Measurements from ENCODE around the gene LIAS.
A peak's percentile ranks its signal among the peaks of the same experiment; 100 is the strongest.
"Not testable (repeated sequence)": the region's sequence is repeated elsewhere in the genome, so short reads cannot be mapped to it uniquely, and the experiment has no call there.

Gene LIAS

DNA sequence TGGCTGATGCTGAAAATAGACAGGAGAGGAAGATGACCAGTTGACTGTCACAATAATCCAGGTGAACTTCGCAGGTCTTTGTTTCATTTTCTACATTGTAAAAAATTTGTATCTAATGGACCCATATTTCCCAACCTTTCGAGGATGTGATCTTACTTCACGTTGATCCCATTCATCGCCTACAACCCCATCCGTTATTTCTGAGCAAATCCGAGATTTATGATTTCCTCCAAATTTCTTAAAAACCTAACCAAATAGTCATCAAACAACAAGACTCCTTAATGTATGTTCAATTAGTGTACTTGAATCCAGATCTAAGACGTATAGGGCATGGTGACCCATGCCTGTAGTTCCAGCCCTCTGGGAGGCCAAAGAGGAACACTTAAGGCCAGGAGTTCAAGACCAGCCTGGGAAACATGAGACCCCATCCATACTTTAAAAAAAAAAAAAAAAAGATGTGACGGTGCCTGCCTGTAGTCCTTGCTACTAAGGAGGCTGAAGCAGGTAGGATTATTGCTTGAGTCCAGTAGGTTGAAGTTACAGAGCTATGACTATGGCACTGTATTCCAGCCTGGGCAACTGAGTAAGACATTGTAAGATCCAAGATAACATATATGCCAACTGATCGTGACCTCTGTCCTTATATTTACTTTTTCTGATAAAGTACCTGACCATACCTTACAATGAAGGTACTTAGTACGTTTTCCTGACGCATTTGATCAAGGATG is 5.8 kb upstream of the LIAS start:
- DNase-seq (ENCODE audit: low read depth), result no peak

DNA sequence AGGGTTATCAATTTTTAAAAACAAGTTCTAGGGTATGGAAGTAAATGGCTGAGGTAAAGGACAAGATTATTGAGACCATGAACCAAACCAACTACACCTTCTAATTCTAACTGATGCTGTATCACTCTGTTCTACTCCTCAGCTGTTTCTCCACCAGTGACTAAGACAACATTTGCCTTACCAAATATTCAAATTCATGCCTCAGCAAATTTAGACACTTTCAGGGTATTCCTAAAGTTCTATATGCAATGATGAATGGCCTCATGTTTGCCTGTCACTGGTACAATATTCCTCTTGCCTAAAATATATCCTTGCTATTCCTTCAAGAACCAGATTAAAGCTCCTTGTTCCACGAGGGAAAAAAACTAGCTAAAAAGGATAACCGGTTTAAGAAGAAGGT is 5.1 kb upstream of the LIAS start:
- DNase-seq (ENCODE audit: low read depth), result no peak

DNA sequence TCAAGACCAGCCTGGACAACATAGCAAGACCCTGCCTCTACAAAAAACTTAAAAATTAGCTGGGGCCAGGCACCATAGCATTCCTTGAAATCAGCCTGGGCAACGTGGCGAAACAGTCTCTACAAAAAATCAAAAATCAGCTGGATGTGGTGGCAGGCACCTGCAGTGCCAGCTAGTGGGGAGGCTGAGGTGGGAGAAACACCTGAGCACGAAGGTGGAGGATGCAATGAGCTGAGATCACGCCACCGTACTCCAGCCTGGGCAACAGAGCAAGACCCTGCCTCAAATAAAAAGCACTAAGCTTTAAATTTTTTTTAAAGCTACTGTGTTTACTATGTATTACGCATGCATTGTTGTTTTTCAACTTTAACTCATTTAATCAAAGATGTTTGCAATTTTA is 3.4 kb upstream of the LIAS start:
- no peak for DNase-seq (ENCODE audit: low read depth)

DNA sequence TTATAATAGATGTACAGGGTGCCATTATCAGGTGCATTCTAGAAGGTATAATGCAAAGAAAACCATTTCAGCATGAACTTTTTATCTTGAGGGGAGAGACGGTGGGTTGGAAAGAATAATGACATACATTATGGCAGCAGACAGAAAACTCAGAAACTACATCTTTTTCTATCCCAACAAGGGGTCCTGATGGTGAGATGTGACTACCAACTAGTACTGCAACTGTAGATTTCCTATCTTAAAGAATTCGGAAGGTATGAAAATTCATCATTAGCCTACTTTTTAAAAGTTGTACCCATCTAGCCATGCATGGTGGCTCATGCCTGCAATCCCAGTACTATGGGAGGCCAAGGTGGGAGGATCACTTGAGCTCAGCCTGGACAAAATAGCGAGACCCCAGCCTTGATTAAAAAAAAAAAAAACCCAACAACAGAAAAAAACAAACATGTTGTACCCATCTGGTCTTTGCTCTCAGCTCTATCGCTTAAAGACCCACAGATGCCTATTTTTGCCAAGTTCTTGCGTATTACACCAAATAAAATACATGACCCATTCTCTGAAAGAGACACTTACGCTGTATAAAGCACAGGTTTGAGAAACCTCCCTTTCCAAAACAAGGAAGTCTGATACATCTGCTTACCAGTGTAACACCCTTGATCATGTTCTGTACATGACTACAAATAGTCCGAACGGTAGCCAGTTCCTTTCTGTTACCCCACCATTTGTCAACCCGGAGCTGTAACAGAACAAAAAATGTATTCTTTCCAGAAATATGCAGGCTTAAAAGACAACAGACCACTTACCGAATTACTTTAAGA is 1.7 kb upstream of the LIAS start:
- no peak for DNase-seq (ENCODE audit: low read depth)

DNA sequence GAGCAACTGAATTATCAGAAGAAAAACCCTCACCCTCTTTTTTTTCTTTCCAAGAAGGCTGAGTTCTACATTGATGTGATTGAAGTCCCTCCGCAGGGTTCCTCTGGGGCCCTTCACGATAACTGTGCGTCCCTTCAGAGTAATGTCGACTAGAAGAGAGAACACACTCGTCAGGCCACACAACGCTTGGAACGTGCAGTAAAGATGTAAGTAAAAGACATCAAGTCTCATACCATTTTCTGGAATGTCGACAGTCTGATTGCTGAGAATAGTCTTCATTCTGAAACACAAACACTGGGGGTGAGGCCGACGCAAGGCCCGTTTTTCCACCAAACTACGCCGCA is 723 bp upstream of the LIAS start:
- not testable (repeated sequence) for DNase-seq (ENCODE audit: low read depth)

DNA sequence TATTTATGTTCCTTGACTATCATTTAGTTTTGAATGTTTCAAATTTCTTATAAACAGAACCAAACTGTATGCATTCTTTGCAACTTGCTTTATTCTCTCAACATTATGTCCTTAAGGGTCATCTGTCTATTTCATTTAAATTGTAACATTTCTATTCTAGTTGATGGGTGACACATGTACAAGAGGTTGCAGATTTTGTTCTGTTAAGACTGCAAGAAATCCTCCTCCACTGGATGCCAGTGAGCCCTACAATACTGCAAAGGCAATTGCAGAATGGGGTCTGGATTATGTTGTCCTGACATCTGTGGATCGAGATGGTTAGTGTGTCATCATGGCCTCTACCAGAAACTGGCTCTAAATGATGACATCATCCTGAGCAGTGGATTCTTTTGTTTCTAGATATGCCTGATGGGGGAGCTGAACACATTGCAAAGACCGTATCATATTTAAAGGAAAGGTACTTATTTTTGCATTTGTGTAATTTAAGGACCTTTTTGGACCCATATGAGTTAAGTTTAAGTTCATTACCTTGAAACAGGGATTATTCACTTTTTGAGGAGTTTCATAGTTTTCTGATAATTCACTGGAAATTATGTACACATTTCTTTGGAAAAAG is 6.1 kb downstream of the LIAS start:
- DNase-seq (ENCODE audit: low read depth), result peak; percentile 92

DNA sequence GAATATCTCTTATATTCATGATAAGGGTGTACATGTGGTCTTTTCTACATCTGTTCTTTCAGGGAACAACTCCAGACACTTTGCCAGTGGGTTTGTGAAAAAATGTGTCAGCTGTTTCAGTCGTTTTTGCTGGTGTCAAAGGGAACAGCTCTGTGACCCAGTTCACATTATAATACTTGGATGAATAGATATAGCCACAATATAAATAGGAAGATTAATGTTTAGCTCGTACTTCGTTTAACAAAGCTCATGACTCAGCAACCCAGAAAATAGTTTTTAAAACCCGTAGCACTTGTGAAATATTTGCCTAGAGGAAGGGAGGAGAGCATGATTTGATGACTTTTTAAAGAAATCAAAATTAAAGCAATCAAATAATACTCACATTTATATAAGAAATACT is 7.9 kb downstream of the LIAS start:
- peak; percentile 60 for DNase-seq (ENCODE audit: low read depth)

DNA sequence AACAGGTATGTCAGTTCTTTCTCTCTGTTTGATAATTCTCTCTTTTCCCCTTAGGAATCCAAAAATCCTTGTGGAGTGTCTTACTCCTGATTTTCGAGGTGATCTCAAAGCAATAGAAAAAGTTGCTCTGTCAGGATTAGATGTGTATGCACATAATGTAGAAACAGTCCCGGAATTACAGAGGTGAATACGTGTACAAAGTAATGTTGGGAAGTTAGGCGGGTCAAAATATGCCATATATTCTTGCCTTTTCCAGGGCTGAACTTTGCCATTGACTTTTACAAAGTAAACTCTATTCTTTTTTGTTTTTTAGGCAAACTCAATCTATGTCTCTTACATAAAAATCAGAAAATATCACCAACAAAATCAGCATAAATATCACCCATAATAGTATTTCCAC is 8.6 kb downstream of the LIAS start:
- no peak for DNase-seq (ENCODE audit: low read depth)

DNA sequence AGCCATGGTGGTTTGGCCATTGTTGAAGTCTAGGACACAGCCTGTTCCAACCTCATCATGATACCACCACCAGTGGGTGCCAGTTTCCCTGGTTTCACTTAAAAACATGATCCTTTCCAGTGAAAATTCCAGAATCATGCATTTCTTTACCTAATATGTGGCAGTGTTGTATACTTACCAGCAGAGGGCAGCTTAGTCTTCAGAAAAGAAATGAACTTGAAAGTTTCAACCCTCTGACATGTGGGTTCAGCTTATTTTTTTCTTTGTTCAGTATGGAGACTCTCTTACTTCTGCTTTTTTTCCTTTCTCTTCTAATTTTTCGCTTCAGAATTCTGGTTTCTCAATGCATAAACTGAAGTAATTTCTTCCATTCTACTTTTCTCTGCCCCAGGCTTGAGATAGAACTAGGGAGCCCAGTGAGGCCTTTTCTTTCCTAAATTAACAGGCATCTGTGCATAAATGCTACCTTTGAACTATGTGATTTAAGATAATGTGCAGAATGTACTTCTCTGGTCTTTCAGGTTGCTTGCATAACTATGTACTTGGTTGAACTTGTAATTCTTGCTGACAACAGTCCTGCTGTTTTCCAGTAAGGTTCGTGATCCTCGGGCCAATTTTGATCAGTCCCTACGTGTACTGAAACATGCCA is 10.7 kb downstream of the LIAS start:
- peak; percentile 75 for DNase-seq (ENCODE audit: low read depth)

DNA sequence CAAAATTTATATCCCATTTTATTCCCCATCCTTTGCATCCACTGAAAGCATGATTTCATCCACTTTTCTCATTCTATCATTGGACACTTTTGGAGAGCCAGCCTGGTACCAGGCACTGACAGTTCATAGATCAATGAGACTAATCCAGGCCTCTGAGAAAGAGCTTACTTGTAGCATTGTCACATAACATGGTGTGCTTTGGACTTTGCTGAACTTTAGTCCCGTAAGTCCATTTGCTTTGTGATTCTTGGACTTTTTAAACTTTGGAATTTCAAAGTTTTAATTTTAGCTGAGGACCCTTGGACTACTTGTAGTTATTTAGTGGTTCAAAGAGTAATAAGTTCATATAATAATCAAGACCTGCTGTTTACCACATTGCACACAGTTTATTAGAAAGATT is 11.5 kb downstream of the LIAS start:
- no peak for DNase-seq (ENCODE audit: low read depth)

DNA sequence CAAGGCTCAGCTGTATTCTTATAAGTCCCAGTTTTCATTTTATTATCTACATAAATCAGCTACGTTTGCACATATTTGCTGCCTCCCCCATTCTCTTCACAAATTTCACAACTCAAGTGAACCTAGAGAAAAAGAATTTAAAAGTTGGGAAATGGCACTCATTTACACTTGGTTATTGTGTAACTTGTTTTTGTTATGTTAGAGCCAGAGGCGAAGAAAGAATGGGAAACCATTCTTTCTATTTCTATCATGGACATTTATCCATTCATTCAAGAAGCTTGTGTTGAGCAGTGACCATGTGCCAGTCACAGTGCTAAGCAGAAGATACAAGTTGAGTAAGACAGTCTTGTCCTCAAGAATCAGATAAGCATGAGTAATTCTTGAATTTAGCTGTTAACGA is 13.5 kb downstream of the LIAS start:
- peak; percentile 60 for DNase-seq (ENCODE audit: low read depth)

DNA sequence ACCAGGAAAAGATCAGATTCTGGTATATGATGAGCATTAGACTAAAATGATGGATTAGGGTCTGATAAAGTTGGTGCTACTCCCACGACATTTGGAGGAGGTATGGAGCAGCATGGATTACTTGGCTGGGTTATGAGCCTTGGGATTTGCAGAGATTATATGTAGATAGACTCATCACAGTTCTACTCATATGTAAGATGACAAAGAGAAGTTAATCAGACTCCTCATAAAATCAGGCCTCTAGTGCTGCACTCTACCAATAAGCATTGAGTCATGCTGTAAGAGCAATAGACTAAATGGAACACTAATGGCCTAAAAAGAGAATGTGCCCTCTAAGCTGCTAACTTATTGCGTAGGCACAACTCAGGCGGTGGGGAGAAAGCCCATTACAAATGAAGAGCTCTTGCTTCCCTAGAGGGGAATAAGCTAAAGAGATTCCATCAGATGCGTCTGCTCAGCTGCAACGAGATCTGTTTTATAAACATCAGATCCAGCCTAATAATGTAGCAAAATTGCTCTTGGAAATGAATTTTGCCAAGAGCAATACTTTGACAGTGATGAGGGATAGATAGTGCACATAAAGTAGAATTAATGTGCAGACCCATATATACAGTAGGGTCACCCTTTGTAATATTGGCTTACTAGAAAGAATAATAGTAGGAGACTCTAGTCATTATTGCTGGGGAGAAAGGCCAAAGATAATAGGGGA is 17.5 kb downstream of the LIAS start:
- DNase-seq (ENCODE audit: low read depth), result peak; percentile 5

DNA sequence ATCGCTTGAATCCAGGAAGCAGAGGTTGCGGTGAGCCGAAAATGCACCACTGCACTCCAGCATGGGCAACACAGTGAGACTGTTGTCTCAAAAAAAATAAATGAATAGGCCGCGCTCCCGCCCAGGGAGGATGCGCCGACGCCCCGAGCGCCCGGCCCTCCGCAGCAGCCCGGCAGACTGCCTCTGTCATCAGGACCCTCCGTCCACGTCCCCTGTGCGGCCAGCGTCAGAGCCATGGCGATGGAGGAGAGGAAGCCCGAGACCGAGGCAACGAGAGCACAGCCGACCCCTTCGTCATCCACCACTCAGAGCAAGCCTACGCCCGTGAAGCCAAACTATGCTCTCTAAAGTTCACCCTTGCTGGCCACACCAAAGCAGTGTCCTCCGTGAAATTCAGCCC is 21.4 kb downstream of the LIAS start:
- DNase-seq (ENCODE audit: low read depth), result no peak

DNA sequence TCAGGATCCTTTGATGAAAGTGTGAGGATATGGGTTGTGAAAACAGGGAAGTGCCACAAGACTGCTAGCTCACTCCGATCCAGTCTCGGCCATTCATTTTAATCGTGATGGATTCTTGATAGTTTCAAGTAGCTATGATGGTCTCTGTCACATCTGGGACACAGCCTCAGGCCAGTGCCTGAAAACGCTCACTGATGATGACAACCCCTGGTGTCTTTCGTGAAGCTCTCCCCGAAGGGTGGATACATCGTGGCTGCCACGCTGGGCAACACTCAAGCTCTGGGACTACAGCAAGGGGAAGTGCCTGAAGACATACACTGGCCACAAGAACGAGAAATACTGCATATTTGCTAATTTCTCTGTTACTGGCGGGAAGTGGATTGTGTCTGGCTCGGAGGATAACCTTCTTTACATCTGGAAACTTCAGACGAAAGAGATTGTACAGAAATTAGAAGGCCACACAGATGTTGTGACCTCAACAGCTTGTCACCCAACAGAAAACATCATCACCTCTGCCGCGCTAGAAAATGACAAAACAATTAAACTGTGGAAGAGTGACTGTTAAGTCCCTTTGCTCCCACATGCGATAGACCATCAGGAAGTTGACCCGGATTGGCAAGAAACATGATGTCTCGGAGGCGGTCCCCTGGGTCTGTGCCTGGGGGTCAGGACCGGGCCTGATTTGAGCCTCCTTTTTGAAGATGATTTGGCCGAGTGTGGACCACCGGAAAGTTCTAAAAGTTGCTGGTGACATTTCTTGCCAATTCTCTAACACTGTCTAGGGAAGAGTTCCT is 22.2 kb downstream of the LIAS start:
- DNase-seq (ENCODE audit: low read depth), result no peak

DNA sequence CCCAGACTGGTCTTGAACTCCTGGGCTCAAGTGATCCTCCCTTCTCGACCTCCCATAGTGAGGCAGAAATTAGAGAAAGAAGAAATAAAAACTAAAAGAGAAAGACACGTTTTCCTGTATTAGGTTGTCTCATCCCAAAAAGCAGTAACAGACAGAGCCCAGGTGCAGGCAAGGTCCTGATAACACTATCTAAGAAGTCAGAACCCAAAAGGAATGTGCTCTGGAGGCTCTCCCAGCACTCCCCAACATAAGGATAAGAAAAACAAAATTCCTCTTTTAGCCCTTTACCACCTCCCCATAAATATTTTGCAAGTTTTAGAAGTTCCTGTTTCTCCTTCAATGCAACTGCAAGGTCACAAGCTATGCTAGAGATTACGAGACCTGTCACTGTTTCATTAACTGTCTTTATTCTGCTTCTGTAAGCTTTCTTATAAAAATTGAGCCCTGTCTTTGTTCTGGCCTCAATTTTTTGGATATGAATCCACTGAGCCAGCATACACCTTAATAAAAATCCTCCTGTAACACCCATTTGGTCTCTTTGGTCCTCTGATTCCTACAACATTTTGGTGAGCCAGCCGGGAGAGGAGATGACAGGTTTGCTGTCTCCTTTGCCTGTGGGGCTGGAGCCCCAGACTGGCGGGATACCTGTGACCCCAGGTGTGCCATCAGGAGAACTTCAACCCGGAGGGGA is 25.9 kb downstream of the LIAS start:
- DNase-seq (ENCODE audit: low read depth), result no peak

DNA sequence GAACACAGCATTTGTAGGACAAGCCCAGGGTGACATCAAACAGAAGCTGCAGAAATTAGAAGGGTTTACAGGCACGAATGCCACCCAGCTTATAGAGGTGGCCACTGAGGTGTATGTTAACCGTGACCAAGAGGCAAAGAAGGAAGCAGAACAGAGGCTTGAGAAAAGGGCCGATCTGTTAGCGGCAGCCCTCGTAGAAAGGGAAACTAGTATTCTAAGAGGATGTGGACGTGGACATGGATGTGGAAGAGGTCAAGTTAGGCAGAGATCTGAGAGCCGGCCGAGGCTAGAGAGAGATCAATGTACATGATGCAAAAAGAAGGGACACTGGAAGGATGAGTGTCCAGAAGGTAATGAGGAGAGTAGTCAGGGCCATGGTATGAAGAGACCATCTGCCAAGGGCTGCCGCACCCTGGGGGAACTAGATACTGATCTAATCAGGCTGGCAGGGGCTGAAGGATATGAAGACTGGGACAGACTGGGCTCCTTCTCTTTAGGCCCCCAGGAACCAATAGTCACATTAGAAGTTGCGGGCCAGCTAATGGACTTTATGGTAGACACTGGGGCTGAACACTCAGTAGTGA is 27.5 kb downstream of the LIAS start:
- DNase-seq (ENCODE audit: low read depth), result no peak

DNA sequence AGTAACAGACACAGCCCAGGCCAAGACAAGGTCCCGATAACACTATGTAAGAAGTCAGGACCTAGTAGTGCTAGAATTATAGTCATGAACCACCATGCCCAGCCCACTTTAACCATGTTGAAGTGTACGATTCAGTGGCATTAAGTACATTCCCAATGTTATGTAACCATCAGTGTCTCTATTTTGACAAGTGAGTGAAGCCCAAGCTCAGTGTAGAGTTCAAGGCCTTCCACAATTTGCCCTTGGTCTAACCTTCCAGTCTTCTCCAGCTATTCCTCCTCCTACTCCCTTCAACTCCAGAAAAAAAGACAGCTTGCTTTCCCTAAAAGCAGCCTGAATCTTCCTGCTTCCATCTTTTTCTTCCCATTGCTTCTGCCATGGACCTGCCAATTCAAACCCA is 31.5 kb downstream of the LIAS start:
- DNase-seq (ENCODE audit: low read depth), result no peak

DNA sequence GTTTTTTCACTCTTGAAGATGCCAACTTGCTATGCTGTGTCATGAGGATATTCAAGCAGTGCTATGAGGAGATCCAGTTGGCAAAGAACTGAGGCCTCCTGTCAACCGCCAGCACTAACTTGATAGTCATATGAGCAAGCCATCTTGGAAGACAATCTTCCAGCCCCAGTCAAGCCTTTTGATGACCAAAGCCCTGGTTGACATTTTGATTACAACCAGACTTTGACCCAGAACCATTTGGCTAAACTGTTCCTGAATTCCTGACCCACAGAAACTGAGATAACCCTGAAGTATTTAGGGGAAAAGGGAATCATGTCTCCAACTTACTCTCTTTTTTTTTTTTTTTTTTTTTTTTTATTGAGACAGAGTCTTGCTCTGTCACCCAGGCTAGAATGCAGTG is 35.5 kb downstream of the LIAS start:
- DNase-seq (ENCODE audit: low read depth), result no peak

DNA sequence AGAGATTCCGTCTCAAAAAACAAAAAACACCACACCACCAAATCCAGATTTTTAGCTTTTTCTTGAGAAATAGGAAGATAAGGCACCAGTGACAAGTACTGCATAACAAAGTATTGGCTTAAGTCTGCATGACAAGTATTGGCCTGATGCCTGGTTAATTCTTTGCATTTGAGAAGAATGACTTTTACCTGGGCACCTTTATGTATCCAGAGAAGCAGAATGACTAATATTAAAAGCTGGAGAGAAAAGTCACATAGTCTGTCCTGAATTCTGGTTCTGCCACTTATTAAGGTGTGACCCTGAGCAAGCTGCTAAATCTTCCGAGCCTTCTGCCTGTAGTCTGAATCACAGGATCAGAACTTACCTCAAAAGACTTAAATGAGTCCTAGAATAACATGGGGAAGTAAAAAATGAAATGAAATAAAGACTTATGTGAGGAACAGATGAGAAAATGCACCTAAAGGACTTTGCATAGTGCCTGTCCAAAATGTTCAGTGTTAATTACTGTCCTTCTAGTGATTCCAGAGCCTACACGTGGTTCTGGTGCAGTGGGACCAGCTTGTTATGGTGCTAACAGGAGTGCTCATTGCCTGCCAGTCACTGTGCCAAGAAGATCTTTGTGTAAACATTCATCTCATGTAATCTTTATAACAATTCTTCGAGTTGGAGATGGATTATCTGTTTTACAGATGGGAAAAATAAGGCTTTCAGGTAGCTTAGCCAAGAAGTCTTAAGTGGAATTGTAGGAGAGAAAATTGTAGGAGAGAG is 36.8 kb downstream of the LIAS start:
- DNase-seq (ENCODE audit: low read depth), result peak; percentile 15

Measured in iris pigment epithelial cell (primary cell).